ENCODE data around the gene RUFY4.
A peak's percentile ranks its signal among the peaks of the same experiment; 100 is the strongest.
"Not testable (repeated sequence)": the region's sequence is repeated elsewhere in the genome, so short reads cannot be mapped to it uniquely, and the experiment has no call there.

Gene RUFY4

DNA sequence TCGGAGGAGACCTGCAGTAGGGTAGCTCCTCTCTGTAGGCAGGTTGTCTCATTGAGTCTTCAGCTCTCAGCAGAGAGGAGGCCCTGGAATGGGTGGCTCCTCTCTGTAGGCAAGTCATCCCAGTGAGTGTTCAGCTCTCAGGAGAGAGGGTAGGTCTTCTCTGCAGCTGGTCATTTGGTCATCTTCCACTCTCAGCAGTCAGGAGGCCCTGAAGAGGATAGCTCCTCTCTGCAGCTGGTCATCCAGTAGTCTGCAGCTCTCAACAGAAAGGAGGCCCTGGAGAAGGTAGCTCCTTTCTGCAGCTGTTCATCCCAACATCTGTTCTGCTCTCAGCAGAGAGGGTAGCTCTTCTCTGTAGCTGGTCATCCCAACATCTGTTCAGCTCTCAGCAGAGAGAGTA, 26.0 kb upstream of the RUFY4 start:
- no peaks in the 10 kb centered on the region for H3K27me3 ChIP-seq (ENCODE audit: insufficient read depth, low read depth)
- H3K27ac ChIP-seq: no peak overlapping the region
- H3K4me1 ChIP-seq (ENCODE audit: low read depth, poor library complexity, severe bottlenecking): peaks cover 45% of the 10 kb centered on the region
- H3K9ac ChIP-seq: no peak overlapping the region
- no peaks in the 10 kb centered on the region for H3K36me3 ChIP-seq (ENCODE audit: insufficient read depth)
- no peak overlapping the region for H2AFZ ChIP-seq (ENCODE audit: low read depth)
- TF ChIP-seq, protein P1, sequence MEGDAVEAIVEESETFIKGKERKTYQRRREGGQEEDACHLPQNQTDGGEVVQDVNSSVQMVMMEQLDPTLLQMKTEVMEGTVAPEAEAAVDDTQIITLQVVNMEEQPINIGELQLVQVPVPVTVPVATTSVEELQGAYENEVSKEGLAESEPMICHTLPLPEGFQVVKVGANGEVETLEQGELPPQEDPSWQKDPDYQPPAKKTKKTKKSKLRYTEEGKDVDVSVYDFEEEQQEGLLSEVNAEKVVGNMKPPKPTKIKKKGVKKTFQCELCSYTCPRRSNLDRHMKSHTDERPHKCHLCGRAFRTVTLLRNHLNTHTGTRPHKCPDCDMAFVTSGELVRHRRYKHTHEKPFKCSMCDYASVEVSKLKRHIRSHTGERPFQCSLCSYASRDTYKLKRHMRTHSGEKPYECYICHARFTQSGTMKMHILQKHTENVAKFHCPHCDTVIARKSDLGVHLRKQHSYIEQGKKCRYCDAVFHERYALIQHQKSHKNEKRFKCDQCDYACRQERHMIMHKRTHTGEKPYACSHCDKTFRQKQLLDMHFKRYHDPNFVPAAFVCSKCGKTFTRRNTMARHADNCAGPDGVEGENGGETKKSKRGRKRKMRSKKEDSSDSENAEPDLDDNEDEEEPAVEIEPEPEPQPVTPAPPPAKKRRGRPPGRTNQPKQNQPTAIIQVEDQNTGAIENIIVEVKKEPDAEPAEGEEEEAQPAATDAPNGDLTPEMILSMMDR (conservative IDR thresholded peaks at IDR 0.05; ENCODE audit: low read depth, low read length): no peak
- H3K4me3 ChIP-seq (IDR thresholded peaks at IDR 0.05; ENCODE audit: insufficient read depth, low read depth, low read length): no peak overlapping the region
- no peaks in the 10 kb centered on the region for H4K20me1 ChIP-seq (ENCODE audit: insufficient read depth)
- no peak overlapping the region for H3K4me2 ChIP-seq
- H3K79me2 ChIP-seq (ENCODE audit: insufficient read depth, low read depth): no peaks in the 10 kb centered on the region

DNA sequence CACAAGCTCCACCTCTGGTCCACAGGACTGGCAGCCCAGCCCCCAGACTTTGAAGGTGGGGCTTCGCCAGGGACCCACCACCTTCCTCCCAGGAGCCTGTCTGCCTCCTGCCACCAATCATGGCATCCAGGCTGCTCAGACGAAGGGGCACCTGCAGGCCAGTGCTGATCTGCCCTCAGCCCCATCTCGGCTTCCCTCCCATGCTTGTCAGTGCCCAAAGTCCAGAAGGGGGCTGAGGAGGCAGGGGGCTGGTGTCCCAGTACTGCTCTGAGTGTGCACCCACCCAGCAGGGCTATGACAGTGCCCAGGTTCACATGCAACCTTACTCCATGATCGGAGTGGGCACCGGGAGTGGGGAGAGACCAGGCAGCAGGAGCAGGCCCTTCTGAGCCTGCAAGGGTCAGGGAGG, 25.3 kb upstream of the RUFY4 start:
- no peak overlapping the region for H3K9ac ChIP-seq
- TF ChIP-seq, protein P1 (conservative IDR thresholded peaks at IDR 0.05; ENCODE audit: low read depth, low read length): no peak
- no peaks in the 10 kb centered on the region for H4K20me1 ChIP-seq (ENCODE audit: insufficient read depth)
- H3K36me3 ChIP-seq (ENCODE audit: insufficient read depth): no peaks in the 10 kb centered on the region
- H3K4me3 ChIP-seq (IDR thresholded peaks at IDR 0.05; ENCODE audit: insufficient read depth, low read depth, low read length): no peak overlapping the region
- H3K27ac ChIP-seq: no peak overlapping the region
- H3K4me1 ChIP-seq (ENCODE audit: low read depth, poor library complexity, severe bottlenecking): peaks cover 48% of the 10 kb centered on the region
- H2AFZ ChIP-seq (ENCODE audit: low read depth): no peak overlapping the region
- no peaks in the 10 kb centered on the region for H3K27me3 ChIP-seq (ENCODE audit: insufficient read depth, low read depth)
- H3K4me2 ChIP-seq: no peak overlapping the region
- H3K79me2 ChIP-seq (ENCODE audit: insufficient read depth, low read depth): no peaks in the 10 kb centered on the region

DNA sequence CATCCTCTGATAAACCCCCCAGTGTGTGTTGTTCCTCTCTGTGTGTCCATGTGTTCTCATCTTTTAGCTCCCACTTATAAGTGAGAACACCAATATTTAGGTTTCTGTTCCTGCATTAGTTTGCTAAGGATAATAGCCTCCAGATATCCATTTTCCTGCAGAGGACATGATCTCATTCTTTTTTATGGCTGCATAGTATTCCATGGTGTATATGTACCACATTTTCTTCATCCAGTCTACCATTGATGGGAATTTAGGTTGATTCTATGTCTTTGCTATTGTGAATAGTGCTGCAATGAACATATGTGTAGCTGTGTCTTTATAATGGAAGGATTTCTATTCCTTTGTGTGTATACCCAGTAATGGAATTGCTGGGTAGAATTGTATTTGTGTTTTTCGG, 24.5 kb upstream of the RUFY4 start:
- not testable (repeated sequence) for H3K4me2 ChIP-seq; H3K27me3 ChIP-seq (ENCODE audit: insufficient read depth, low read depth)
- H3K4me1 ChIP-seq (ENCODE audit: low read depth, poor library complexity, severe bottlenecking): peaks cover 48% of the 10 kb centered on the region

DNA sequence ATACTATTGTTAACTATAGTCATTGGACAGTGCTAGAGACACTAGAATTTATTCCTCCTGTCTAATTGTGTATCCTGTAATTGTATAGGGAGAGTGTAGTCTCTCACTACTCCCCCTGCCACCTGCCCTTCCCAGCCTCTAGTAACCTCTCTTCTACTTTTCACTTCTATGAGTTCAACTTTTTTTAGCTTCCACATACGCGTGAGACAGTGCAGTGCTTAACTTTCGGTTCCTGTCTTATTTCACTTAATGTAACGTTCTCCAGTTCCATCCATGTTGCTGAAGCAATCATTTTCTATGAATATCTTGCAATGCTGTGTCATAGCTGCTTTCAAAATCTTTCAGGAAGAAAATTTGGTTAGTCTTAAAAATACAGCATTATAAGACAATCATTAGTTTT, 22.8 kb upstream of the RUFY4 start:
- Histone ChIP-seq H2AFZ (ENCODE audit: low read depth) (peak overlapping the region; percentile 24; the same call in 1 of the 2 replicates), H3K27me3 (ENCODE audit: insufficient read depth, low read depth) (no peaks in the 10 kb centered on the region), H3K4me3 (IDR thresholded peaks at IDR 0.05; ENCODE audit: insufficient read depth, low read depth, low read length) (no peak overlapping the region), H3K36me3 (ENCODE audit: insufficient read depth) (no peaks in the 10 kb centered on the region), H3K9ac (peak overlapping the region; percentile 36; the same call in 1 of the 2 replicates), H3K4me1 (ENCODE audit: low read depth, poor library complexity, severe bottlenecking) (peaks cover 45% of the 10 kb centered on the region), H3K4me2 (peak overlapping the region; percentile 89), H3K79me2 (ENCODE audit: insufficient read depth, low read depth) (no peaks in the 10 kb centered on the region), H3K27ac (peak overlapping the region; percentile 81), H4K20me1 (ENCODE audit: insufficient read depth) (no peaks in the 10 kb centered on the region)
- TF ChIP-seq, protein P1 (conservative IDR thresholded peaks at IDR 0.05; ENCODE audit: low read depth, low read length): no peak

More for the DNA sequence above, 24.5 kb upstream of the RUFY4 start:
- not testable (repeated sequence) for H3K36me3 ChIP-seq (ENCODE audit: insufficient read depth); H3K4me3 ChIP-seq (IDR thresholded peaks at IDR 0.05; ENCODE audit: insufficient read depth, low read depth, low read length); H3K27ac ChIP-seq; H3K79me2 ChIP-seq (ENCODE audit: insufficient read depth, low read depth); H2AFZ ChIP-seq (ENCODE audit: low read depth); H3K9ac ChIP-seq; H4K20me1 ChIP-seq (ENCODE audit: insufficient read depth)

DNA sequence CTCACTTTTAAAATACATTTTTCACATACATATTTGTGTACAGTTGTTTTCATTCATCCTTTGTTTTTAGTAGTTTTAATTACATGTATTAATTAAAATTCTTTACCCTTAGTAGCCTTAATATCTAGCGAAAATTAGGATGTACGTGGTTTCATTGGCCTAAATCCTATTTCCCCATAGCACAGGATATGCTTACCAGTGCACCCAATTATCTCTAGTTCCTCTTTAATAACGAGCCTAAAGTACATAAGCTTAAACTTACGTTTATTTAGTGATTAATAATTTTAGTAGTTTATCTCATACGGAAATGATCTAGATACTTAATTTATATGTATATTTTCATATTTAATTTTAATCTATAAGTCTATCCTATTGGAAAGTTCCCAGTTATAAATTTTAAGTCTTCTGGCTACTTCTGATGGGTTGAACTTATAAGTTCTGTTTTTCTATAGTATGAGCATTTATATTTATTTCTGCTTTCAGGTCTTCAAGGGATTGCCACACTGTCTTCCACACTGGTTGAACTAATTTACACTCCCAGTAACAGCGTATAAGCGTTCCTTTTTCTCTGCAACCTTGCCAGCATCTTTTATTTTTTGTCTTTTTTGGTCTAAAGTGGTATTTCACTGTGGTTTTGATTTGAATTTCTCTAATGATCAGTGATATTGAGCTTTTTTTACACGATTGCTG, 21.4 kb upstream of the RUFY4 start:
- no peaks in the 10 kb centered on the region for H3K27me3 ChIP-seq (ENCODE audit: insufficient read depth, low read depth)
- peaks cover 32% of the 10 kb centered on the region for H3K4me1 ChIP-seq (ENCODE audit: low read depth, poor library complexity, severe bottlenecking)
- TF ChIP-seq, protein P1 (conservative IDR thresholded peaks at IDR 0.05; ENCODE audit: low read depth, low read length): no peak
- H3K36me3 ChIP-seq (ENCODE audit: insufficient read depth): no peaks in the 10 kb centered on the region
- H2AFZ ChIP-seq (ENCODE audit: low read depth): peak overlapping the region; percentile 24; the same call in 1 of the 2 replicates
- H4K20me1 ChIP-seq (ENCODE audit: insufficient read depth): no peaks in the 10 kb centered on the region
- H3K4me3 ChIP-seq (IDR thresholded peaks at IDR 0.05; ENCODE audit: insufficient read depth, low read depth, low read length): no peak overlapping the region
- no peaks in the 10 kb centered on the region for H3K79me2 ChIP-seq (ENCODE audit: insufficient read depth, low read depth)
- H3K27ac ChIP-seq: peak overlapping the region; percentile 81
- H3K4me2 ChIP-seq: peak overlapping the region; percentile 89
- H3K9ac ChIP-seq: 0 out of 2 replicates have a peak overlapping the region, but pooled peaks have one; percentile 36

All from KMS-11 (cell line).